ENCODE data around the gene TSPAN4. TPM values are rescaled to one million over a fixed set of nuclear protein-coding genes. Genes with fewer than 3 reads are reported as not detected.

Gene TSPAN4
- total and polyA plus RNA-seq, 9 of the 15 experiments (the other 6 are each of a cell fraction or from before 2014, with no cell fraction given), result 0.07 to 31.0 (median 15.7) TPM

GRCh38 chr11:911031-911889 is 68.6 kb downstream of the TSPAN4 start (continued):
- TF ChIP-seq, protein P1, sequence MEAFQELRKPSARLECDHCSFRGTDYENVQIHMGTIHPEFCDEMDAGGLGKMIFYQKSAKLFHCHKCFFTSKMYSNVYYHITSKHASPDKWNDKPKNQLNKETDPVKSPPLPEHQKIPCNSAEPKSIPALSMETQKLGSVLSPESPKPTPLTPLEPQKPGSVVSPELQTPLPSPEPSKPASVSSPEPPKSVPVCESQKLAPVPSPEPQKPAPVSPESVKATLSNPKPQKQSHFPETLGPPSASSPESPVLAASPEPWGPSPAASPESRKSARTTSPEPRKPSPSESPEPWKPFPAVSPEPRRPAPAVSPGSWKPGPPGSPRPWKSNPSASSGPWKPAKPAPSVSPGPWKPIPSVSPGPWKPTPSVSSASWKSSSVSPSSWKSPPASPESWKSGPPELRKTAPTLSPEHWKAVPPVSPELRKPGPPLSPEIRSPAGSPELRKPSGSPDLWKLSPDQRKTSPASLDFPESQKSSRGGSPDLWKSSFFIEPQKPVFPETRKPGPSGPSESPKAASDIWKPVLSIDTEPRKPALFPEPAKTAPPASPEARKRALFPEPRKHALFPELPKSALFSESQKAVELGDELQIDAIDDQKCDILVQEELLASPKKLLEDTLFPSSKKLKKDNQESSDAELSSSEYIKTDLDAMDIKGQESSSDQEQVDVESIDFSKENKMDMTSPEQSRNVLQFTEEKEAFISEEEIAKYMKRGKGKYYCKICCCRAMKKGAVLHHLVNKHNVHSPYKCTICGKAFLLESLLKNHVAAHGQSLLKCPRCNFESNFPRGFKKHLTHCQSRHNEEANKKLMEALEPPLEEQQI (IDR thresholded peaks at IDR 0.05), result no peak
- TF ChIP-seq, protein P2, sequence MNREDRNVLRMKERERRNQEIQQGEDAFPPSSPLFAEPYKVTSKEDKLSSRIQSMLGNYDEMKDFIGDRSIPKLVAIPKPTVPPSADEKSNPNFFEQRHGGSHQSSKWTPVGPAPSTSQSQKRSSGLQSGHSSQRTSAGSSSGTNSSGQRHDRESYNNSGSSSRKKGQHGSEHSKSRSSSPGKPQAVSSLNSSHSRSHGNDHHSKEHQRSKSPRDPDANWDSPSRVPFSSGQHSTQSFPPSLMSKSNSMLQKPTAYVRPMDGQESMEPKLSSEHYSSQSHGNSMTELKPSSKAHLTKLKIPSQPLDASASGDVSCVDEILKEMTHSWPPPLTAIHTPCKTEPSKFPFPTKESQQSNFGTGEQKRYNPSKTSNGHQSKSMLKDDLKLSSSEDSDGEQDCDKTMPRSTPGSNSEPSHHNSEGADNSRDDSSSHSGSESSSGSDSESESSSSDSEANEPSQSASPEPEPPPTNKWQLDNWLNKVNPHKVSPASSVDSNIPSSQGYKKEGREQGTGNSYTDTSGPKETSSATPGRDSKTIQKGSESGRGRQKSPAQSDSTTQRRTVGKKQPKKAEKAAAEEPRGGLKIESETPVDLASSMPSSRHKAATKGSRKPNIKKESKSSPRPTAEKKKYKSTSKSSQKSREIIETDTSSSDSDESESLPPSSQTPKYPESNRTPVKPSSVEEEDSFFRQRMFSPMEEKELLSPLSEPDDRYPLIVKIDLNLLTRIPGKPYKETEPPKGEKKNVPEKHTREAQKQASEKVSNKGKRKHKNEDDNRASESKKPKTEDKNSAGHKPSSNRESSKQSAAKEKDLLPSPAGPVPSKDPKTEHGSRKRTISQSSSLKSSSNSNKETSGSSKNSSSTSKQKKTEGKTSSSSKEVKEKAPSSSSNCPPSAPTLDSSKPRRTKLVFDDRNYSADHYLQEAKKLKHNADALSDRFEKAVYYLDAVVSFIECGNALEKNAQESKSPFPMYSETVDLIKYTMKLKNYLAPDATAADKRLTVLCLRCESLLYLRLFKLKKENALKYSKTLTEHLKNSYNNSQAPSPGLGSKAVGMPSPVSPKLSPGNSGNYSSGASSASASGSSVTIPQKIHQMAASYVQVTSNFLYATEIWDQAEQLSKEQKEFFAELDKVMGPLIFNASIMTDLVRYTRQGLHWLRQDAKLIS (CRISPR knock-in tag; IDR thresholded peaks at IDR 0.05), result no peak
- TF ChIP-seq ZNF584 (CRISPR knock-in tag; IDR thresholded peaks at IDR 0.05; ENCODE audit: low read depth) (no peak), ELF2 (CRISPR knock-in tag; IDR thresholded peaks at IDR 0.05) (no peak), DDX20 (tag; IDR thresholded peaks at IDR 0.05; ENCODE audit: low read depth) (no peak), CXXC5 (CRISPR knock-in tag; IDR thresholded peaks at IDR 0.05) (no peak), ZNF586 (CRISPR knock-in tag; conservative IDR thresholded peaks at IDR 0.05) (no peak), ETV6 (IDR thresholded peaks at IDR 0.05; ENCODE audit: borderline replicate concordance in 1 of 2, low read depth in 2 of 2, low read length in 1 of 2) (no peak), ETV6 (CRISPR knock-in tag; IDR thresholded peaks at IDR 0.05; ENCODE audit: borderline replicate concordance) (no peak), ZNF551 (CRISPR knock-in tag; IDR thresholded peaks at IDR 0.05) (no peak), ZNF143 (CRISPR knock-in tag; IDR thresholded peaks at IDR 0.05) (no peak; the same call in 1 of the 2 replicates), CAMTA2 (CRISPR knock-in tag; conservative IDR thresholded peaks at IDR 0.05) (no peak), SMARCB1 (IDR thresholded peaks at IDR 0.05; ENCODE audit: insufficient read length, low read depth) (no peak), BRD4 (IDR thresholded peaks at IDR 0.05) (no peak), ATF4 (CRISPR knock-in tag; IDR thresholded peaks at IDR 0.05) (no peak)
- TF ChIP-seq, protein P3, sequence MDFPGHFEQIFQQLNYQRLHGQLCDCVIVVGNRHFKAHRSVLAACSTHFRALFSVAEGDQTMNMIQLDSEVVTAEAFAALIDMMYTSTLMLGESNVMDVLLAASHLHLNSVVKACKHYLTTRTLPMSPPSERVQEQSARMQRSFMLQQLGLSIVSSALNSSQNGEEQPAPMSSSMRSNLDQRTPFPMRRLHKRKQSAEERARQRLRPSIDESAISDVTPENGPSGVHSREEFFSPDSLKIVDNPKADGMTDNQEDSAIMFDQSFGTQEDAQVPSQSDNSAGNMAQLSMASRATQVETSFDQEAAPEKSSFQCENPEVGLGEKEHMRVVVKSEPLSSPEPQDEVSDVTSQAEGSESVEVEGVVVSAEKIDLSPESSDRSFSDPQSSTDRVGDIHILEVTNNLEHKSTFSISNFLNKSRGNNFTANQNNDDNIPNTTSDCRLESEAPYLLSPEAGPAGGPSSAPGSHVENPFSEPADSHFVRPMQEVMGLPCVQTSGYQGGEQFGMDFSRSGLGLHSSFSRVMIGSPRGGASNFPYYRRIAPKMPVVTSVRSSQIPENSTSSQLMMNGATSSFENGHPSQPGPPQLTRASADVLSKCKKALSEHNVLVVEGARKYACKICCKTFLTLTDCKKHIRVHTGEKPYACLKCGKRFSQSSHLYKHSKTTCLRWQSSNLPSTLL (IDR thresholded peaks at IDR 0.05), result no peak
- TF ChIP-seq, protein P4, sequence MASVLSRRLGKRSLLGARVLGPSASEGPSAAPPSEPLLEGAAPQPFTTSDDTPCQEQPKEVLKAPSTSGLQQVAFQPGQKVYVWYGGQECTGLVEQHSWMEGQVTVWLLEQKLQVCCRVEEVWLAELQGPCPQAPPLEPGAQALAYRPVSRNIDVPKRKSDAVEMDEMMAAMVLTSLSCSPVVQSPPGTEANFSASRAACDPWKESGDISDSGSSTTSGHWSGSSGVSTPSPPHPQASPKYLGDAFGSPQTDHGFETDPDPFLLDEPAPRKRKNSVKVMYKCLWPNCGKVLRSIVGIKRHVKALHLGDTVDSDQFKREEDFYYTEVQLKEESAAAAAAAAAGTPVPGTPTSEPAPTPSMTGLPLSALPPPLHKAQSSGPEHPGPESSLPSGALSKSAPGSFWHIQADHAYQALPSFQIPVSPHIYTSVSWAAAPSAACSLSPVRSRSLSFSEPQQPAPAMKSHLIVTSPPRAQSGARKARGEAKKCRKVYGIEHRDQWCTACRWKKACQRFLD (CRISPR knock-in tag; IDR thresholded peaks at IDR 0.05), result no peak

Data from K562 (cell line).